Measurements from ENCODE around the gene ATP6V0B. TPM values are rescaled to one million over a fixed set of nuclear protein-coding genes. Genes with fewer than 3 reads are reported as not detected.

Gene ATP6V0B
- polyA plus RNA-seq, 1 donor = 113 TPM

DNA sequence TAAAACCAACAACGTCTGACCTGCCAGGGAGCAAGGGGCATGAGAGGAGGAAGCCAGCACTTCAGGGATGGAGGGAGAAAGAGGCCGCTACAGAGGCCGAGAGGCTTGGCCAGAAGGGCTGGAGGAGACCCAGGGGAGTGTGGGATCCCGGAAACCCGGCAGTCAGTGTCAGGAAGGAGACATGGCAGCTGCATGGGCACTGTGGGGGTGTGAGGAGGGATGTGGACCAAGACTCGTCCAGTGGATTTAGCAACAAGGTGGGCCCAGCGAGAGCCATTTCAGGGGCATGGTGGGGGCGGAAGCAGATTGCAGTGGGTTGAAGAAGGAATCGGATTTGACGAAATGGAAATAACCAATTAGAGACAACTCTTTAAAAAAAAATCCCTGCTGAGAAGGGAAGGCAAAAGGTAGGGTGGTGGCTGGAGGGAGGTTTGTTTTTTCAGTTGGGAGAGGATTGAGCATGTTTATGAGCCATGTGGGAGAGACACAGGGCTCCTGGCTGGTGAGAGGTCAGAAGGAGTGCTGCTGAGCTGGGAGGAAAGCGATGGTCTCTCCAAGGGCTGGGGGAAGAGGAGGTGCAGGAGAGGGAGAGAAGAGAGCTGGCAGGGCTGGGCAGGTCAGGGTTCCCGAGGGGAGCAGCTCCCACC lies 8.6 kb downstream of the ATP6V0B start:
- no peak overlapping the region for H3K27ac ChIP-seq (ENCODE audit: low read length)
- H3K27me3 ChIP-seq (ENCODE audit: control insufficient read depth, insufficient read depth, low read length) = no peaks in the 10 kb centered on the region
- peaks cover 20% of the 10 kb centered on the region for H3K36me3 ChIP-seq (ENCODE audit: control insufficient read depth, insufficient read depth, low read length)
- H3K4me1 ChIP-seq (ENCODE audit: control insufficient read depth, insufficient read depth, low read length) = peaks cover 41% of the 10 kb centered on the region
- H3K9me3 ChIP-seq (ENCODE audit: control insufficient read depth, low read depth, low read length) = no peaks in the 10 kb centered on the region
- WGBS (ENCODE audit: insufficient coverage, low lambda C conversion rate) = no CpG with 5 or more reads among the region's 12 CpGs
- DNase-seq = no peak
- H3K4me3 ChIP-seq (ENCODE audit: low read length) = no peak overlapping the region

DNA sequence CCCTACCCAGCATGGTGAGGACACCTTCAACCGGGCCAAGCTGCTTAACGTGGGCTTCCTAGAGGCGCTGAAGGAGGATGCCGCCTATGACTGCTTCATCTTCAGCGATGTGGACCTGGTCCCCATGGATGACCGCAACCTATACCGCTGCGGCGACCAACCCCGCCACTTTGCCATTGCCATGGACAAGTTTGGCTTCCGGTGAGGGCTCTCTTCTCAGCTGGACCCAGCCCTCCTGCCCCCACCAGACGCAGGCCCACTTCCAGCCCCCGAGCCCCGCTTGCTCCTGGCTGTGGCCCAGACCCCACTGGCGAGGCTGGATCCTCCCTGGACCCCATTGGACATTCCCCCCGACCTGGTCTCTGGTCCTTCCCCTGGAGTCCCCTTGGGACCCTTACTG lies 10.1 kb downstream of the ATP6V0B start:
- no peak overlapping the region for H3K4me3 ChIP-seq (ENCODE audit: low read length)
- no peak overlapping the region for H3K27ac ChIP-seq (ENCODE audit: low read length)
- no peaks in the 10 kb centered on the region for H3K9me3 ChIP-seq (ENCODE audit: control insufficient read depth, low read depth, low read length)
- no CpG with 5 or more reads among the region's 16 CpGs for WGBS (ENCODE audit: insufficient coverage, low lambda C conversion rate)
- no peak for DNase-seq
- peaks cover 34% of the 10 kb centered on the region for H3K4me1 ChIP-seq (ENCODE audit: control insufficient read depth, insufficient read depth, low read length)
- no peaks in the 10 kb centered on the region for H3K27me3 ChIP-seq (ENCODE audit: control insufficient read depth, insufficient read depth, low read length)
- peaks cover 20% of the 10 kb centered on the region for H3K36me3 ChIP-seq (ENCODE audit: control insufficient read depth, insufficient read depth, low read length)

DNA sequence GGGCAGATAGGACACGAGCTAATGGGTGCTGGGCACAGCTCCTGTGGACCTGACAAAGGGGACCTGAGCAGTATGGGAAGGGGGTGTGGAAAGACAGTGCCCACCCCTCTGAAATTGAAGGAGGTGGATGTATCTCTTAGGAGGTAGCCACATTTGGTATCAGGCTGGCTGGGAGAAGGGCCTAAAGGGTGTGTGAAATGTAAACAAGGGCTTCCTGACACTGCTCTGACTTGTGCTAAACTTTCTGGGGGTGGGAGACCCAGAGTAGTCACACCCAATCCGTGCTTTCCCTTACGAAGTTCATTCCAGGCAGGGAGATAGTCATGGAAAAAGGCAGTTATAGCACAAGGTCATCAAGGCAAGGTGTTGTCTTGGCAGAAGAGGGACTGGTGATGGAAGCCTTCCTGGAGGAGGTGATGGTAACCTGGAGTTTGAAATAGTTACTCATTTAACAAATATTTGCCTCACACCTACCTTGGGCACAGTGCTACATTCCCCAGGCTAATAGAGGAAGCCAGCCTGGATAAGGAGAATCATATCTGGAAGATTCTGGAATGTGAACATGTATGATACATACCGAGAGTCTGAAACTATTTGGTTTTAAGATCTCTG lies 11.3 kb downstream of the ATP6V0B start:
- no peak for DNase-seq
- Histone ChIP-seq H3K4me1 (ENCODE audit: control insufficient read depth, insufficient read depth, low read length) (peaks cover 34% of the 10 kb centered on the region), H3K9me3 (ENCODE audit: control insufficient read depth, low read depth, low read length) (no peaks in the 10 kb centered on the region), H3K36me3 (ENCODE audit: control insufficient read depth, insufficient read depth, low read length) (peaks cover 20% of the 10 kb centered on the region), H3K27ac (ENCODE audit: low read length) (peak overlapping the region; percentile 49), H3K27me3 (ENCODE audit: control insufficient read depth, insufficient read depth, low read length) (no peaks in the 10 kb centered on the region), H3K4me3 (ENCODE audit: low read length) (no peak overlapping the region)
- WGBS (ENCODE audit: insufficient coverage, low lambda C conversion rate) = no CpG with 5 or more reads among the region's 4 CpGs

DNA sequence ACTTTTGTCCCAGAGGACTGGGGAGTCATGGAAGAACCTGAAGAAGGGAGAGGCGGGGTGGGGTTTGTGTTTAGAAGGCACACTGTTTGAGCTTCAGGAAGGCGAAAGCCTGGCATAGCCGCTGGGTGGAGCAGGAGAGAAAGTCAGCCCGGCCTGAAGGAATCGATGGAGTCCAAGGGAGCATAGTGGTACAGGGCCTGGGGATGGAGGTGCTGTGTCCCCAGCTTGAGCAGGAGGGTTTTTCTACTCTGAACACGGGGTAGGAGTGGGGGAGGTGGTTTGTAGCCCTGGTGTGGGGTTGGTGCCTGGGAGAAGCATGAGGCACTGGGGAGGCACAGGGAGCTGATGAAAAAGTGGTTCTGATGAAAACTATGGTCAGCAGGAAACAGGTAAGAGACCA lies 12.0 kb downstream of the ATP6V0B start:
- Histone ChIP-seq H3K4me3 (ENCODE audit: low read length) (no peak overlapping the region), H3K4me1 (ENCODE audit: control insufficient read depth, insufficient read depth, low read length) (peaks cover 37% of the 10 kb centered on the region), H3K9me3 (ENCODE audit: control insufficient read depth, low read depth, low read length) (no peaks in the 10 kb centered on the region), H3K36me3 (ENCODE audit: control insufficient read depth, insufficient read depth, low read length) (peaks cover 14% of the 10 kb centered on the region), H3K27me3 (ENCODE audit: control insufficient read depth, insufficient read depth, low read length) (no peaks in the 10 kb centered on the region), H3K27ac (ENCODE audit: low read length) (peak overlapping the region; percentile 49)
- DNase-seq = peak in 1 of 2 donors; percentile 51
- 60% methylated on average over 1 of the region's 6 CpGs for WGBS (ENCODE audit: insufficient coverage, low lambda C conversion rate)

DNA sequence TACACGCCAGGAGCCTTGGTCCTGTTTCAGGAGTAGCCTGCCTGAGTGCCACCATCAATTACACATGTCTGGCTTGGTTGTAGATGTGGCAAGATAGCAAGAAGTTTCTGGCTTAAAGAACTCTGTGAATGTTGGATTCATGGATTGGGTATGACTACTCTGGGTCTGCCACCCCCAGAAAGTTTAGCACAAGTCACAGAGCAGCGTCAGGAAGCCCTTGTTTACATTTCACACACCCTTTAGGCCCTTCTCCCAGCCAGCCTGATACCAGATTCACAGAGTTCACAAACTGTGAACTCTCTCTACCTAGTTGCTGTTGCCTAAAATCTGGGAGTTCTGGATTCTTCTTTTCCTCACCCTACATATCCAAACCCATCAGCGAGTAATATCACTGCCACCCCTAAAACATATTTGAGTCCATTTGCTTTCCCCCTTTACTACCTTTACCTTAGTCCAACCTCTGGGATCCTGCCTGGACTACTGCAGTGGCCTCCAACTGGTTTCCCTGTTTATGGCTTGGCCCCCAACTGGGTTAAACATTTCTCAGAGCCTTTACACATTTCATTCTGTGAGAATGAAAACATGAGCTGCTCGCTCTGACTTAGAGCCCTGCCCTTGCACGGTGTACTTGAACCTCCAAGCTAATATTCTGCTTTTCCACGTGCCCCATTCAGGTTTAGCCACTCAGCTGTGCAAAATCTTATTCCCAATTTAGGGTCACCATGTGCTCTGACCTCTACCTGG lies 12.6 kb downstream of the ATP6V0B start:
- H3K36me3 ChIP-seq (ENCODE audit: control insufficient read depth, insufficient read depth, low read length) = peaks cover 13% of the 10 kb centered on the region
- H3K27me3 ChIP-seq (ENCODE audit: control insufficient read depth, insufficient read depth, low read length) = no peaks in the 10 kb centered on the region
- H3K4me3 ChIP-seq (ENCODE audit: low read length) = no peak overlapping the region
- H3K27ac ChIP-seq (ENCODE audit: low read length) = peak overlapping the region; percentile 49
- H3K4me1 ChIP-seq (ENCODE audit: control insufficient read depth, insufficient read depth, low read length) = peaks cover 39% of the 10 kb centered on the region
- no CpG with 5 or more reads among the region's 6 CpGs for WGBS (ENCODE audit: insufficient coverage, low lambda C conversion rate)
- no peaks in the 10 kb centered on the region for H3K9me3 ChIP-seq (ENCODE audit: control insufficient read depth, low read depth, low read length)
- peak in 1 of 2 donors; percentile 81 for DNase-seq

DNA sequence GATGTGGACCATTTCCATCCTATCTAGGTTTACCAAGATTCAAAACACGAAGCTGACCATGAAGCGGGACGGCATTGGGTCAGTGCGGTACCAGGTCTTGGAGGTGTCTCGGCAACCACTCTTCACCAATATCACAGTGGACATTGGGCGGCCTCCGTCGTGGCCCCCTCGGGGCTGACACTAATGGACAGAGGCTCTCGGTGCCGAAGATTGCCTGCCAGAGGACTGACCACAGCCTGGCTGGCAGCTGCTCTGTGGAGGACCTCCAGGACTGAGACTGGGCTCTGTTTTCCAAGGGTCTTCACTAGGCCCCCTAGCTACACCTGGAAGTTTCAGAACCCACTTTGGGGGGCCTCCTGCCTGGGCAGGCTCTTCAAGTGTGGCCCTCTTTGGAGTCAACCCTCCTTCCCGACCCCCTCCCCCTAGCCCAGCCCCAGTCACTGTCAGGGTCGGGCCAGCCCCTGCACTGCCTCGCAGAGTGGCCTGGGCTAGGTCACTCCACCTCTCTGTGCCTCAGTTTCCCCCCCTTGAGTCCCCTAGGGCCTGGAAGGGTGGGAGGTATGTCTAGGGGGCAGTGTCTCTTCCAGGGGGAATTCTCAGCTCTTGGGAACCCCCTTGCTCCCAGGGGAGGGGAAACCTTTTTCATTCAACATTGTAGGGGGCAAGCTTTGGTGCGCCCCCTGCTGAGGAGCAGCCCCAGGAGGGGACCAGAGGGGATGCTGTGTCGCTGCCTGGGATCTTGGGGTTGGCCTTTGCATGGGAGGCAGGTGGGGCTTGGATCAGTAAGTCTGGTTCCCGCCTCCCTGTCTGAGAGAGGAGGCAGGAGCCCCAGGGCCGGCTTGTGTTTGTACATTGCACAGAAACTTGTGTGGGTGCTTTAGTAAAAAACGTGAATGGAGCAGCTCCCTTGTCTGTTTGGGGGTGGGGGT lies 15.8 kb downstream of the ATP6V0B start:
- peak overlapping the region; percentile 86 for H3K4me3 ChIP-seq (ENCODE audit: low read length)
- peak overlapping the region; percentile 86 for H3K27ac ChIP-seq (ENCODE audit: low read length)
- H3K9me3 ChIP-seq (ENCODE audit: control insufficient read depth, low read depth, low read length) = no peaks in the 10 kb centered on the region
- H3K36me3 ChIP-seq (ENCODE audit: control insufficient read depth, insufficient read depth, low read length) = peaks cover 3% of the 10 kb centered on the region
- no CpG with 5 or more reads among the region's 19 CpGs for WGBS (ENCODE audit: insufficient coverage, low lambda C conversion rate)
- H3K27me3 ChIP-seq (ENCODE audit: control insufficient read depth, insufficient read depth, low read length) = no peaks in the 10 kb centered on the region
- DNase-seq = no peak
- H3K4me1 ChIP-seq (ENCODE audit: control insufficient read depth, insufficient read depth, low read length) = peaks cover 52% of the 10 kb centered on the region

DNA sequence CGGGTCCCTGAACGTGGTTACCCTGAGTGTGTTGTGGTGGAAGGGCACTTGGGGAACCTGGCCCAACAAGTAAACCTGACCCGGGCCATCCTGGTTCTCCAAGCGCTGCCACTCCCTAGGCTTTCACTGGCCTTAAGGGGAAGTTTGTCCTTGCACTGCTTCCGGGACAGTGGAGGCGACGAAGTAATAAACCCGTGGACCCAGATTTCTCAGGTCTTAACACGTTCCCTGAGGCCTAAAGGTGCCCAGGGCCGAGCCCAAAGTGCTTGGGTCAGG lies 16.4 kb downstream of the ATP6V0B start:
- H3K4me3 ChIP-seq (ENCODE audit: low read length) = peak overlapping the region; percentile 86
- no peak for DNase-seq
- no peaks in the 10 kb centered on the region for H3K27me3 ChIP-seq (ENCODE audit: control insufficient read depth, insufficient read depth, low read length)
- peak overlapping the region; percentile 86 for H3K27ac ChIP-seq (ENCODE audit: low read length)
- no peaks in the 10 kb centered on the region for H3K36me3 ChIP-seq (ENCODE audit: control insufficient read depth, insufficient read depth, low read length)
- WGBS (ENCODE audit: insufficient coverage, low lambda C conversion rate) = no CpG with 5 or more reads among the region's 10 CpGs
- no peaks in the 10 kb centered on the region for H3K9me3 ChIP-seq (ENCODE audit: control insufficient read depth, low read depth, low read length)
- peaks cover 49% of the 10 kb centered on the region for H3K4me1 ChIP-seq (ENCODE audit: control insufficient read depth, insufficient read depth, low read length)

DNA sequence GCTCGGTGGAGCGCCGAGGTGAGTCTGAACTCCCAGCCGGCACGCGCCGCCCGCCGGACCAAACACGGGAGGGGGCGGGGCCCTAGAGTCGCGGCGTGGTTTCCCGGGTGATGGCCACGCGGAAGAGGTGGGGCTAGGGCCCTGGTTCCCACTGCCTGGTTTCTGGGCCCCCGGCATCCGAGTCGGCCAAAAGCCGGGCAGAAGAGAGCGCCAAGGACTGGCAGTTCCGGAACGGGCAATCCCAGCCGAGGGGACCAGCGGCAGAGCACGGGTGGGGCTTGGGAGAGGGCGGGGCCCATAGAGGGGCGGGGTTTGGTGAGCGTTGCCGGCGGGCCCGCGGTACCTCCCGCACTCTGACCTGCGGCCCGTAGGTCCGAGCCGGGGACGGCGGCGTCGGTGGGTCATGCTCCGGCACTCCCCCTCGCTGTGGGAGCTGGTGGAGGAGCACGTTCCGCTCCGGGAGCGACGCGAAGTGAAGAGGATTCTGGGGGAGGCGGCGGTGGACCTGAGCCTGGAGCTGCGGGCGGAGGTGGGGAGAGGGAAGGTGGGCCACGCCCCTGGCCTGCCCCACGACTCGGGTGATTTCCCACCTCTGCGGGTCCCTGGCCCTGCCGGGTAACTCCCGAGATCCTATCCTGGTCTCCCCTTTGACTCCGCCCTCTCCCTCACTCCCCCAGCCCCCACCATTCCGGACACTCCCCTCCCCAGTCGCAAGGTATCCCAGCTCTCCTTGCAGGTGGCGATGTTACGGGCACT lies 16.9 kb downstream of the ATP6V0B start, which contains the start of gene CCDC24:
CCDC24 (plus strand) TSS at position 124 of the 756 bp plus-strand sequence; CDS start at position 404, 280 bp downstream.
- Histone ChIP-seq H3K27me3 (ENCODE audit: control insufficient read depth, insufficient read depth, low read length) (no peaks in the 10 kb centered on the region), H3K9me3 (ENCODE audit: control insufficient read depth, low read depth, low read length) (no peaks in the 10 kb centered on the region), H3K27ac (ENCODE audit: low read length) (peak within 1 kb of the TSS; percentile 86), H3K4me1 (ENCODE audit: control insufficient read depth, insufficient read depth, low read length) (peaks cover 48% of the 10 kb centered on the region), H3K4me3 (ENCODE audit: low read length) (peak within 1 kb of the TSS; percentile 86), H3K36me3 (ENCODE audit: control insufficient read depth, insufficient read depth, low read length) (no peaks in the 10 kb centered on the region)
- whole genome bisulfite sequencing (ENCODE audit: insufficient coverage, low lambda C conversion rate) = no CpG with 5 or more reads among the region's 66 CpGs
- peak; percentile 61 to 89 for DNase-seq

DNA sequence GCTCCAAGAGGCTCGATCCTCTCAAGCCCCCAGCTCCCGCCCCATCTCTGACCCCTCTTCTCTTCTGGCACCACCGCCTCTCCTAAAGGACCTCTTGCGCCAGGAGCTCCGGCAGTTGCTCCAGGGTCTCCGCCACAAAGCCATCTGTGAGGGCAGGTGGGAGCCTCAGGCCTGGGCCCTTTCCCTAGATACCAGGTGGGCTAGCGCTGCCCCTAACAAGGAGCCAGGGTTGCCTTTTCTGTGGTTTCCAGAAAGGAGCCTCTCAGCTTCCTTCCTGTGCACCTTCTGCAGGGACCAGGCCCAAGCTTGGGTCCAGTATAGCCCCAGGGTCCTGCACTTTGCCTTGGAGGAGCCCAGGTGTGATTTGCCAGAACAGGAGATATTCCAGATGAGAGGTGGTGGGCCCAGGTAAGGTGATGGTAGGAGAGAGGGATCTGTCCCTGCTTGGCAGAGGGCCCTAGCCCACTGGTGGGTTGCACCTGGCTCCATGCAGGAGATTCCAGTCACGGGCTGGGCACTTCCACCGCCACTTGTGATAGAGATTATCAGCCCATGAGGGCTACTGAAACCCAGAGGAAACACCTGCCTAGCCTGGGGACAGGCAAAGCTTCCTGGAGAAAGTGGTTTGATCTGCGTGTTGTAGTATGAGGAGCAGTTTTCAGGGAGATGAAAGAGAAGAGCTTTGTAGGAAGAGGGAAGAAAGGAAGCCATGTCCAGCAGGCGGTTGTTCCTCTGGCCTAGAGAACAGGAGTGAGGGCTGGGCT lies 17.7 kb downstream of the ATP6V0B start:
- Histone ChIP-seq H3K9me3 (ENCODE audit: control insufficient read depth, low read depth, low read length) (no peaks in the 10 kb centered on the region), H3K27ac (ENCODE audit: low read length) (peak overlapping the region; percentile 86), H3K36me3 (ENCODE audit: control insufficient read depth, insufficient read depth, low read length) (no peaks in the 10 kb centered on the region), H3K27me3 (ENCODE audit: control insufficient read depth, insufficient read depth, low read length) (no peaks in the 10 kb centered on the region), H3K4me1 (ENCODE audit: control insufficient read depth, insufficient read depth, low read length) (peaks cover 48% of the 10 kb centered on the region), H3K4me3 (ENCODE audit: low read length) (peak overlapping the region; percentile 86)
- DNase-seq = peak in 1 of 2 donors; percentile 36
- 57% methylated on average over 1 of the region's 11 CpGs for WGBS (ENCODE audit: insufficient coverage, low lambda C conversion rate)
